OCI-LY3 (cell line): ENCODE data around the gene PRDM16.

Source experiments
- EZH2phosphoT487 ChIP-seq: fragments of 200-600 bp; shearing (Covaris generic); IDR thresholded peaks from 2 replicates; pipeline ENCODE4 v1.6.1; 2018; ENCODE audit warnings: antibody characterized with exemption, mixed run types, low read depth
- TF ChIP-seq, protein P1 (sequence below): fragments of 200-600, 300-600 bp; sonication (generic); IDR thresholded peaks from 2 replicates; pipeline ENCODE4 v1.5.1; 2014; ENCODE audit warnings: antibody characterized with exemption, low read length, low read depth

DNA sequence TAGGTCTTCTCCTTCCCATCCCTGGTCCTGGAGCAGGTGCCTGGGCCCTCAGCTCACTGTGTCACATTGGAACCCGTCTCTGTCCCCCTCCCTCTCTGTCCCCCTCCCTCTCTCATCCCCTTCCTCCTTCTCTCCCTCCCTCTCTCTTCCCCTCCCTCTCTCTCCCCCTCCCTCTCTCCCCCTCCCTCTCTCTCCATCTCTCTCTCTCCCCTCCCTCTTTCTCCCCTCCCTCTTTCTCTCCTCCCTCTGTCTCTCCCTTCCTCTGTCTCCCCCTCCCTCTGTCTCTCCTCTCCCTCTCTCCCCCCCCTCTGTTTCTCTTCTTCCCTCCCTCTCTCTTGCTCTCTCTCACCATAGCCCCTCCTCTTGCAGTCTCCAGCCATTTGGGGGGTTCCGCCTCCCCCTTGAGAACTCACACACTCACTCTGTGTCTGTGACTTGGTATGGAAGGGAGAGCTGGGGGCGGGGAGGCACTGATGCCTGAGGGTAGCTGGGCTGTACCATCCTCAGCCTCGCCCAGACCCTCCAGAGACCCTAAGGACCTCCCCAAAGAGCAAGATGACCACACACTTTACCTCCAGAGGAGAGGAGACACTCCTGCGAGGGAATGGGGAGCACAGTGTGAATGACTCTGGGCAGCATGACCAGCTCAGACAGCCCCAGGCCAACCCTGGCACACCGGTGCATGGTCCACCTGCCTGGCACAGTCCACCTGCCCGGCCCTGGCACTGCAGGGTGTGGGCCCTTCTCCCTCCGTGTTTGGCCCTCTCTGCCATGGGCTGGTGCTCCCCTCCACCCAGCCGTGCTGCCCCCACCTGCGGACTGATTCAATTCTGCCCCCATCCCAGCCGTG is 282.7 kb downstream of the PRDM16 start:
- TF ChIP-seq, protein P1, sequence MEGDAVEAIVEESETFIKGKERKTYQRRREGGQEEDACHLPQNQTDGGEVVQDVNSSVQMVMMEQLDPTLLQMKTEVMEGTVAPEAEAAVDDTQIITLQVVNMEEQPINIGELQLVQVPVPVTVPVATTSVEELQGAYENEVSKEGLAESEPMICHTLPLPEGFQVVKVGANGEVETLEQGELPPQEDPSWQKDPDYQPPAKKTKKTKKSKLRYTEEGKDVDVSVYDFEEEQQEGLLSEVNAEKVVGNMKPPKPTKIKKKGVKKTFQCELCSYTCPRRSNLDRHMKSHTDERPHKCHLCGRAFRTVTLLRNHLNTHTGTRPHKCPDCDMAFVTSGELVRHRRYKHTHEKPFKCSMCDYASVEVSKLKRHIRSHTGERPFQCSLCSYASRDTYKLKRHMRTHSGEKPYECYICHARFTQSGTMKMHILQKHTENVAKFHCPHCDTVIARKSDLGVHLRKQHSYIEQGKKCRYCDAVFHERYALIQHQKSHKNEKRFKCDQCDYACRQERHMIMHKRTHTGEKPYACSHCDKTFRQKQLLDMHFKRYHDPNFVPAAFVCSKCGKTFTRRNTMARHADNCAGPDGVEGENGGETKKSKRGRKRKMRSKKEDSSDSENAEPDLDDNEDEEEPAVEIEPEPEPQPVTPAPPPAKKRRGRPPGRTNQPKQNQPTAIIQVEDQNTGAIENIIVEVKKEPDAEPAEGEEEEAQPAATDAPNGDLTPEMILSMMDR, result no peak
- TF ChIP-seq EZH2phosphoT487, result no peak
